ENCODE measurements around the gene ACSF3.

Gene ACSF3

DNA sequence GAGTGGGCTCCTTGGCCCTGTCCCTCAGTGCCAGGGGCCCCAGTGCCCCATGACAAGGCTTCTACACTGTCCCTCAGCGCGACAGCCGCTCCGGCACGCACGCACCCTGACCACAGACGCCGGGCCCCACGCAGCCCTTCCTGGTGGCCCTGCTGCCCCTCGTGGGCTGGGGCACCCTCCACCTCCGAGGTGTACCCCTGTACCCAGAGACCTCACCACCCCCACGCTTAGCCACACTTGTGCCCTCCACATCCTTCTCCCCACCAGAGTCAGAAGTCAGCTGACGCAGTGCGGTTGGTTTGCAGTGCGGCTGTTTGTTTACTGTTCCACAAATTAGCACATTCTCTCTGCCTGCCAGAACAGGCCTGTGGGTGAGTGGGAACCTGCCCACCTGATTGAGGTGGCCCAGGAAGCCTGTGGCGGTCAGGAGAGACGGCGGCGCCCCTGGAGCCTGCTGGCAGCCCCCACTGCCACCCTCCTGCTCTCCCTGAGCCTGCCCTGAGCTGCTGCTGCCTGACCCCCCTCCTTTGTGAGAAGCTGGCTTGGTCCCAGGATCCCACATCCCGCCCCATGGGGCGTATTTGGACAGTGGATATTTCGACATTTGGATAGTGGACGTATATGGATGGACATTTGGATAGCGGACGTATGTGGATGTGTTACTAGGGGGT, 39.9 kb downstream of the ACSF3 start:
- no peak for DNase-seq

- DNase-seq: no peak
Measured at GRCh38 chr16:89134269-89134668, 40.6 kb downstream of the ACSF3 start.

GRCh38 chr16:89135166-89135565, 41.5 kb downstream of the ACSF3 start:
- DNase-seq: no peak

DNA sequence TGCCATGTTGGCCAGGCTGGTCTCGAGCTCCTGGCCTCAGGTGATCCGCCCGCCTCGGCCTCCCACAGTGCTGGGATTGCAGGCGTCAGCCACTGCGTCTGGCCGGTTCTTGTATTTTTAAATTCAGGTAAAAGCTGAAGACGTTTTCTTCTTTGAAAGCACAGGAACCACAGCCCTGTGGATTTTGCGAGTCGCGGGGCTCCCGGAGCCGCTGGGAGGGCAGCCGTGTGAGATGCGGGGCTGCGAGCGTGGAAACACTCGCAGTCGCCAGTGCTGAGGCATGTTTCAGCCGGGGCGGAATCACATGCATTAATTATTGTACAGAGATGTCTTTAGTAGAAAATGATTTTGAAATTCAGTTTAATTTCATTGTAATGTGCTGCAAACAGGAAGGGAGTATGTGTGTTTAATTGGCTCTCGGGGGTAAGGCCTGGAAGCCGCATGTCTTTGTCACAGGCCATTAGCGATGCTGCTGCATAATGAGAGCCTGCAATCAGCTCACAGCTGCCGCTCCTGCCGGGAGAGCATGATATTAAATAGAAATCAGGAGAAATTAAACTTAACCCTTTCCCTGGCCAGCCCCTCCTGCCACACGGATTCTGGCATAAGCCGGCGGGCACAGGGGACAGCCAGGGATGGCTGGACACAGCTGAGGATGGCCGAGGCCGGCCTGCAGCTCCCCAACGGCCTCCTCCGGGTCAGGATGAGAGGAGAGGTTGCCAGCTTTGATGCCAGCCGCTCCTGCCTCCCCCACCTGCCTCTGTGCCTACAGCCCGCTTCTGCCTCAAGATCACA, 42.5 kb downstream of the ACSF3 start:
- no peak for DNase-seq

DNA sequence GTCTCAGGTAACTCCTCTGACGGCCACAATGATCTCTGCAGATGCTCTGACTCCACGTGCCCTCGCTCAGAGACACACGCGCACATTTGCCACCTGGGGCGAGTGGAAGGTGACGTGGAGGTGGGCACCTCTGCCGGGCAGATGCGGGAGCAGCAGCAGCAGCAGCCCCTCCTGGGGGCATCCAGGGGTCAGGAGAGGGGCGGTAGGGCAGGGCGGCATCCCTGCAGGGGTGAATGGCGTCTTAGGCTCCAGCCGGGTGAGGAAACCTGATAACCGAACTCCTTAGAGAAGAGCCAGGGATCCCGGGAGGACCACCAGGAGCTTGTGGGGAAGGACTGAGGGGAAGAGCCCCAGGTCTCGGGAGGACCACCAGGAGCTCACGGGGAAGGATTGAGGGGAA, 43.3 kb downstream of the ACSF3 start:
- DNase-seq: no peak

- no peak for DNase-seq
Measured at GRCh38 chr16:89137666-89138512, 44.2 kb downstream of the ACSF3 start.

- DNase-seq: no peak
Measured at GRCh38 chr16:89138513-89138795, 44.8 kb downstream of the ACSF3 start.

- no peak for DNase-seq
Measured at GRCh38 chr16:89138843-89139520, 45.3 kb downstream of the ACSF3 start.

DNA sequence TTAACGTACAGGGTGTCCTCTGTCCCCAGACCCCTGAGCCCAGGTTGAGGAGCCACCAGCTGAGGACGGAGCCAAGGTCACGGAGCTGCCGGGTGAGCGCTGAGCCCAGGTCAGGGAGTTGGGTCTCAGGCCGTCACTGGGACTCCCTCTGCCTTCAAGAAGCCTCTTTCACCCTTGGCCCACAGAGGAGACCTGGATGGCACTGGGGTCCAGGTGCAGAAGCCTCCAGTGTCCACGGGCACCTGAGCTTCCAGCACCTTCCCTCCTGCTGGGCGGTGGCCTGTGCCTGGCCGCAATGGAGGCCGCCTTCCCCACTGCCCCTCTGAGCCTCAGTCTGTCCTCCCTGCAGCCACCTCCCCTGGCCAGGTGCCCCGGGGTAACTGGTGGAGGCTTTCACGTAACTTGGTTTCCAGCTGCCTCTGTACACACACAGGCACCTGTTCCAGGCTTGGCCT, 46.3 kb downstream of the ACSF3 start:
- no peak for DNase-seq

DNA sequence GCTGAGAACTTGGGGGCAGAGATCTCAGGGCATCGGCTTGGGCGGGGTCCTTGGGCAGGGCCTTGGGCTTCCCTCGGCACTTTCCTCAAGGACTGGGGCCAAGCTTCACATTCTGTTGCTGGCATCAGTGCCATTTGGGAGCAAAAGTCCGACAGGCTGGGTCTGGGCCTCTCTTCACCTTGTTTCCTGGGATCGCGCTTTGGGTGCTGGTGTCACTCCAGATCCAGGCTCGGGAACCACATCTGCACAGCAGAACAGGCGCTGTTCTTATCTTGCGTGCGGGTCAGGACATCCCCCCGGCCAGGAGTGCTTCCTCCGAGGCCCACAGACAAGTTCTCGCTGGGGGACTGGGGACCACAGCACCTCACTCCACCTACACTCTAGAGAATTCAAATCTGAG, 46.7 kb downstream of the ACSF3 start:
- DNase-seq: no peak

DNA sequence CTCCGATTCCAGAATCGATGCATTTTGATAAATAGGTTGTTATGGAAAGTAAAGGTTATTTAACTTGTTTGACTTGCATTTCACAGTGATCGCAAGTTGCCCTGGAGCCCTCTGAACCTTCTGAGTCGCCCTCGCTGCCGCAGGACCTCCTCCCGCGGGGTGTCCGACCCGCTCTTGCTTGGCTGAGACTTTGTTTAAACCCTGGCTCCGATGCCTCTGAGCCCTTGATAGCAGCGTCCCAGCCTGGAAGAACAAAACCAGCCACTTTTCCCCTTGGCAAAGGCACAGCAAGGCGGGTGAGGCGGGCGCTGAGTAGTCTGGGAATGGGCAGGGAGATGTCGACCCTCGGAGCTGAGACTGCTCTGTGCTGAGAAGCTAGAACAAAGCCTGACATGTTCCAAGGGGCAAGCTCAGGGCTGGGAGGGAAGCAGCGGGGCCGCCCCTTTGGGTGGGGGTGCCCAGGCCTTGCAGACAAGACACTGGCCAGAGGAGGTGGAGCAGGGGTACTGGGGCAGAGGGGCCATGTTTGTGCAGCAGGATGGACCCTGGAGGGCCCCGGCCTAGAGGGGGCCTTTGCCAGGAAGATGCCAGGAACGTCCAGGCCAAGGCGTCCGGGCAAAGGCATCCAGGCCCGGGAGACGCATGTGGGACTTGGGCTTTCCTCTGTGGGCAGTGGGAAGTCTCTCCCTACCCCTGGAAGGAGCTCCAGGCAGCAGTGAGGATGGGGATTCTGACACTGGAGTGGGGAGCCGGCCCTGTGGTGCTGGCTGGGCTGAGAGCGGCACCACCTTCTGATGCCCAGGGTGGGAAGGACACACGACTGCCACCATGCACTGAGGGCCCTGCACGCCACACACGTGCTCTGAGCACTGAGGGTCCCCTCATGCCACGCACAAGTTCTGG, 47.6 kb downstream of the ACSF3 start:
- DNase-seq: no peak

GRCh38 chr16:89141884-89142267, 48.2 kb downstream of the ACSF3 start:
- DNase-seq: no peak

DNA sequence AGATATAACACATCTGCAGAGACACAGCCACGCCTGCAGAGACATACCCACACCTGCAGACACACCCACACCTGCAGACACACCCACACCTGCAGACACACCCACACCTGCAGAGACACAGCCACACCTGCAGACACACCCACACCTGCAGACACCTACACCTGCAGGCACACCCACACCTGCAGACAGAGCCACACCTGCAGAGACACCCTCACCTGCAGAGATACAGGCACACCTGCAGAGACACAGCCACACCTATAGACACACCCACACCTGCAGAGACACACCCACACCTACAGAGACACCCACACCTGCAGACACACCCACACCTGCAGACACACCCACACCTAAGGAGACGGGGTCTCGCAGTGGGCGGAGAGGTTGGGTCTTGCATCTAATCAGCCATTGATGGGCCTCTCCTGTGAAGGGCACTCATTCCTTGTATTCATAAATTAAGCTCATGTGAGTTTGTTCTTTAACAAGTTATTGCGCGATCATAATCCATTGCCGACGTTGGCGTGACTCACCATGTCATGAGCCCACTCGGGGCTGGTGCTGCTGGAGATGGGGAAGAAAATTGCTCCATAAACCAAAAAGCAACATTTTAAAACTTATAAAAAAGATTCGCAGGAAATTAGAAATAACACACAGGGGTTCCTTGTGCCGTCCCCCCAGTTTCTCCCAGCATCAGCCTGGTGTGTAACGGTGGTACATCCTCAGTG, 49.0 kb downstream of the ACSF3 start:
- no peak for DNase-seq

DNA sequence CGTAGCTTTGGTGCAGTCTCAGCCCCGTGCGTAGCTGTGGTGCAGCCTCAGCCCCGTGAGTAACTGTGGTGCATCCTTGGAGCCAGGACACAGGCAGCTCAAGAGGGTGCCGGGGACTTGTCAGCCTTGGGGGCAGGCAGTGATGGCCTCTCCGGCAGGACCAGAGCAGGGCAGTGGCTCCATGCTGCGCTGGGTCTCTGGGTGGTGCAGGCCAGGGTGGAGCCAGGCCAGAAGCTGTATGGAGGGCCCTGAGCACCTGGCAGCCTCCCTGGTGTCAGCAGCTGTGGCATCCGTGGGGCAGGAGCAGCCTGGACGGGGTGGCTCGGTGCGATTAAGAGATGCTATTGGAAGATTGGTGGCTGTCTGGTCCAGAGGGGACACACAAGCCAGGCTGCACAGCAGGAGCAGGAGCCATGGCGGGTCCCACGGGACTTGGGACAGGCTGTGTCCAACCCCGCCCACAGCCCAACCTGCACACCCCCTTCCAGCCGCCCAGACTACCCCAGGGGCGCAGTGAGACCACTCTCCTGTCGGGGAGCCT, 49.6 kb downstream of the ACSF3 start:
- DNase-seq: no peak

- DNase-seq: no peak
Measured at GRCh38 chr16:89143911-89144675, 50.4 kb downstream of the ACSF3 start.

DNA sequence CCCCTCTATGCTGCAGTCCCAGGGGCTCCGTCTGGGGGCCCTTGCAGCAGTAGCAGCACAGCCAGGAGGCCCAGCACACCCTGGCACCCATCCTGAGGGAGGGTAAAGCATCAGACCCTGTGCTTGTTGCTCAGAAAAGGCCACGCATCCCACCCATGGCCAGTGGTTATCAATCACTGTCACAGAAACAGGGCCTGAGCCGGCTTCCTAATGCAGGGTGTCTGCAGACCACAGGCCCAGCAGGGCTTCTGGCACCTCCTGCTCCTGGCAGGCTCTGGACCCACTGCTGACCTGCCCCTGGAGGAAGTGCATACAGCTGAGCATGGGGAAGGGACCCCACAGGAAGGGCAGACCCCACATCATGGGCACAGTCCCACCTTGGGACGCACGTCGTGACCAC, 51.0 kb downstream of the ACSF3 start:
- DNase-seq: no peak

- no peak for DNase-seq
Measured at GRCh38 chr16:89145406-89146161, 51.9 kb downstream of the ACSF3 start.

- DNase-seq: no peak
Measured at GRCh38 chr16:89146211-89147005, 52.8 kb downstream of the ACSF3 start.
